GM12875 (cell line): Measurements from ENCODE around the gene RUNDC3A.

ENCODE experiments used
- H3K4me3 ChIP-seq: one replicate; pipeline ENCODE4 v1.5.1; 2011; ENCODE audit warnings: low read depth, low read length, control low read depth
- CTCF ChIP-seq: IDR thresholded peaks from 2 replicates; pipeline ENCODE4 v1.5.1; 2011; ENCODE audit warnings: low read depth, mild to moderate bottlenecking, control low read depth, inconsistent platforms, low read length, moderate library complexity, borderline replicate concordance; ENCODE audit not compliant: insufficient read depth

Gene RUNDC3A

GRCh38 chr17:44267165-44267455, 41.3 kb upstream of the RUNDC3A start:
- no peak overlapping the region for H3K4me3 ChIP-seq
- TF ChIP-seq CTCF: no peak

- TF ChIP-seq CTCF: no peak
- no peak within 1 kb of the TSS for H3K4me3 ChIP-seq
These were observed 40.4 kb upstream of the RUNDC3A start, which contains the start of gene SLC4A1 for GRCh38 chr17:44267818-44268490. SLC4A1 (minus strand) TSS chr17:44268135; CDS start chr17:44262866, 5,269 bp downstream.

- TF ChIP-seq CTCF: no peak
- H3K4me3 ChIP-seq: no peak overlapping the region
These were observed 39.5 kb upstream of the RUNDC3A start for GRCh38 chr17:44268709-44269534.

GRCh38 chr17:44269535-44270240, 38.7 kb upstream of the RUNDC3A start:
- no peak for TF ChIP-seq CTCF
- no peak overlapping the region for H3K4me3 ChIP-seq

- no peak overlapping the region for H3K4me3 ChIP-seq
- TF ChIP-seq CTCF: no peak
These were observed 36.0 kb upstream of the RUNDC3A start for GRCh38 chr17:44272321-44272951.

- H3K4me3 ChIP-seq: no peak overlapping the region
- no peak for TF ChIP-seq CTCF
These were observed 35.4 kb upstream of the RUNDC3A start for GRCh38 chr17:44272954-44273353.

- no peak overlapping the region for H3K4me3 ChIP-seq
- no peak for TF ChIP-seq CTCF
These were observed 34.8 kb upstream of the RUNDC3A start for GRCh38 chr17:44273607-44274006.
